ENCODE results near the gene CHD8.
"Not testable (repeated sequence)": the region's sequence is repeated elsewhere in the genome, so short reads cannot be mapped to it uniquely, and the experiment has no call there.

The CHD8 gene

GRCh38 chr14:21455912-21456667 is at the start of gene CHD8:
Gene CHD8 (minus strand): TSS chr14:21456123. CDS start chr14:21431643, 24,480 bp downstream.
- DNase-seq, result peak; percentile 79 to 100 (median 99)

GRCh38 chr14:21505012-21505553 is 49.2 kb upstream of the CHD8 start:
- no peak for DNase-seq

GRCh38 chr14:21503376-21503775 is 47.5 kb upstream of the CHD8 start:
- DNase-seq, result no peak

- DNase-seq, result no peak
These were observed 45.6 kb upstream of the CHD8 start for GRCh38 chr14:21501568-21501967.

GRCh38 chr14:21498540-21499526 is 42.9 kb upstream of the CHD8 start:
- peak in 2 of 56 donors; percentile 21 to 28 for DNase-seq

- no peak for DNase-seq
These were observed 40.5 kb upstream of the CHD8 start for GRCh38 chr14:21496453-21496852.

GRCh38 chr14:21494902-21495762 is 39.2 kb upstream of the CHD8 start:
- no peak for DNase-seq

GRCh38 chr14:21486640-21487087 is 30.7 kb upstream of the CHD8 start:
- DNase-seq, result no peak

GRCh38 chr14:21476925-21477681 is 21.2 kb upstream of the CHD8 start, which contains the start of the genes RAB2B and TOX4:
Gene RAB2B (minus strand): TSS chr14:21476959. CDS start chr14:21476872, 87 bp downstream.
Gene TOX4 (plus strand): TSS chr14:21477195. CDS start chr14:21477279, 84 bp downstream.
- peak; percentile 38 to 99 (median 97) for DNase-seq

GRCh38 chr14:21476523-21476924 is 20.6 kb upstream of the CHD8 start:
- peak in 28 of 56 donors; percentile 53 to 94 (median 82) for DNase-seq

GRCh38 chr14:21475767-21476522 is 20.0 kb upstream of the CHD8 start:
- no peak for DNase-seq

- peak in 3 of 56 donors; percentile 0 to 10 (median 3) for DNase-seq
These were observed 11.7 kb upstream of the CHD8 start for GRCh38 chr14:21467616-21468015.

- DNase-seq, result peak in 2 of 56 donors; percentile 33 to 64
These were observed 371 bp downstream of the CHD8 start for GRCh38 chr14:21455592-21455911.

GRCh38 chr14:21454843-21455544 is 929 bp downstream of the CHD8 start:
- no peak for DNase-seq

GRCh38 chr14:21449899-21450216 is 6.1 kb downstream of the CHD8 start:
- DNase-seq, result no peak

GRCh38 chr14:21442657-21443056 is 13.3 kb downstream of the CHD8 start:
- not testable (repeated sequence) for DNase-seq

- no peak for DNase-seq
These were observed 15.1 kb downstream of the CHD8 start for GRCh38 chr14:21440859-21441258.
